RWPE1 (cell line): ENCODE results near the gene PAIP2B.

Experiments
- CTCF ChIA-PET: fragments of 350-600 bp; sonication (Branson Sonifier 250); formaldehyde crosslinking; extraction: SDS; loops from one replicate; lab custom pipeline; 2021; lab: Yijun Ruan, JAX
- POLR2A ChIA-PET: fragments of 400-600 bp; formaldehyde crosslinking; extraction: SDS; loops from one replicate; lab custom pipeline; 2020; ENCODE audit warnings: antibody characterized with exemption; ENCODE audit not compliant: low non-redundant PET; lab: Yijun Ruan, JAX
- DNase-seq: peaks from one replicate; pipeline ENCODE4 v3.0.0; 2012; ENCODE audit warnings: low spot score
- H3K27ac ChIP-seq: fragments of 450-650 bp; 2 replicates; pipeline ENCODE4 v1.5.1; 2017
- TF ChIP-seq, protein P1 (sequence below): fragments of 450-650 bp; conservative IDR thresholded peaks from 2 replicates; pipeline ENCODE4 v1.5.1; 2017; ENCODE audit warnings: low read depth, mild to moderate bottlenecking

Gene PAIP2B

DNA sequence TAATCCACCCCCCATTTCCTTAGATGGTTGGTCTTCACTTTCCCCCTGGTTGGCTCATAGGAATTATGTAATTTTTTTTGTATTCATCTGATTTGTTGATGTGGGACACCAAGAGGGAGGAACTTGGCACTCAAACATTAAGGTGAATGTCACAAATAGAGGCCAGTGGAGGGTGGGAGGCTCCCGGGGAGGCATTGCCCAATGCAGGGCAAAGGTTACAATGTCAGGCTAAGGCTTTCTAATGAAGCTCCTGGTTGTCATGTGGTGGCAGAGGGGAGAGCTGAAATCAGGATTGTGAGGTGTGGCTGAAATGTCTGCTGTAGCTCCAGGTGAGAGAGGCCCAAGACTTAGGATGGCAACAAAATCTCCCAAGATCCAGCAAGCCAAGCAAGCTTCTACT, 53.8 kb downstream of the PAIP2B start:
- CTCF ChIA-PET, result interaction anchor here (0.6 kb wide), 1 partner anchor 173 kb away, joined by 3 read pairs; no protein-coding TSS in a partner anchor
- no peak overlapping the region for H3K27ac ChIP-seq
- POLR2A ChIA-PET, result no interaction called here
- TF ChIP-seq, protein P1, sequence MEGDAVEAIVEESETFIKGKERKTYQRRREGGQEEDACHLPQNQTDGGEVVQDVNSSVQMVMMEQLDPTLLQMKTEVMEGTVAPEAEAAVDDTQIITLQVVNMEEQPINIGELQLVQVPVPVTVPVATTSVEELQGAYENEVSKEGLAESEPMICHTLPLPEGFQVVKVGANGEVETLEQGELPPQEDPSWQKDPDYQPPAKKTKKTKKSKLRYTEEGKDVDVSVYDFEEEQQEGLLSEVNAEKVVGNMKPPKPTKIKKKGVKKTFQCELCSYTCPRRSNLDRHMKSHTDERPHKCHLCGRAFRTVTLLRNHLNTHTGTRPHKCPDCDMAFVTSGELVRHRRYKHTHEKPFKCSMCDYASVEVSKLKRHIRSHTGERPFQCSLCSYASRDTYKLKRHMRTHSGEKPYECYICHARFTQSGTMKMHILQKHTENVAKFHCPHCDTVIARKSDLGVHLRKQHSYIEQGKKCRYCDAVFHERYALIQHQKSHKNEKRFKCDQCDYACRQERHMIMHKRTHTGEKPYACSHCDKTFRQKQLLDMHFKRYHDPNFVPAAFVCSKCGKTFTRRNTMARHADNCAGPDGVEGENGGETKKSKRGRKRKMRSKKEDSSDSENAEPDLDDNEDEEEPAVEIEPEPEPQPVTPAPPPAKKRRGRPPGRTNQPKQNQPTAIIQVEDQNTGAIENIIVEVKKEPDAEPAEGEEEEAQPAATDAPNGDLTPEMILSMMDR, result no peak
- DNase-seq, result no peak

DNA sequence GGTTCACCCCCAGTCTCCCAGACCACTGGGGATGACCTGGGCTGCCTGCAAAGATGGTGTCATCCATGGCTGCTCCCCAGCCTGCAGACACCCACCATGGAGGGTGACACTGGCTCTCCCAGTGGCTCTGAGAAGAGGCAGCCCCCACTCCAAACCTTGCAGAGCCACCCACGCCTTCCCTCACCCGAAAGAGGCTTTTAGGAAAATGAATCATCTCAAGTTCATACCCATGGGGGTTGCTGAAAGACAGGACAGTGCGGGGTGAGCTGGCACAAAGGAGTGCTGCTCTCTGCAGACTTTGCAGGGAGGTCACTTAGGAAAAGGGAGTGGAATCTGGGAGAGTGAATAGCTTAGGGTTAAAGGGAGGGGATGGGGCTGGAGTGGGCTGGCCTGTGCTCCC, 60.1 kb downstream of the PAIP2B start:
- POLR2A ChIA-PET, result no interaction called here
- CTCF ChIA-PET, result interaction anchor here (0.5 kb wide), 1 partner anchor 298 kb away, joined by 3 read pairs; no protein-coding TSS in a partner anchor
- no peak overlapping the region for H3K27ac ChIP-seq
- peak; percentile 12 for DNase-seq
- TF ChIP-seq, protein P1, result no peak

DNA sequence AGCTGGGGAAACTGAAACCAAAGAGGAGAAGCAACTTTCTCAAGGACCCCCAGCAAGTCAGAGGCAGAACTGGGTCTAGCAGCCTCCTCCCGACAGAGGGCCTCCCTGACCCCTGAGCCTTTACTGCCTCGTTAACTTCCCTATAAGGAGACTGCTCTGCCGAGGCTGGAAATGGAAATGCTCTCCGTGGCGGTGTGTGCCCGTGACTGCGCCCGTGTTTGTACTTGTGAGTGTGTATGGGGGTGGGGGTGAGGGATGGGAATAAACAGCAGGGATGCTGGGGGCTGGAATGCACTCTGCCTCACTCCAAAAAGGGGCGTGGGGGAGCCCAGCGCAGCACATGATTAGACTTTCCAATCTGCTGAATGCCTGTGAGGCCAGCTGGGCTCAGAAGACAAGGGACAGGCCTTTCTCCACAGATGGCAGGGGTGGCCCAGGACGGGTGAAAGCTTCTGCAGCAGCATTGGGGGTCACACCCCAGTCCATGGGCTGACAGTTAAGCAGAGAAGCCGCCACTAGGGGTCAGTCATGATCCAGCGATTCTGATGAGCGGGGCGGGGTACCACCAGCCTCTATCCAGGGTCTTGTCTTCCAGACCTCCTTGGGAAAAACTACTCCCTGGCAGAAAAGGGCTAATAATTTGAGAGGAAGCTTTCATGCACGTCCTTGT, 69.6 kb downstream of the PAIP2B start:
- TF ChIP-seq, protein P1, result peak; percentile 38

DNA sequence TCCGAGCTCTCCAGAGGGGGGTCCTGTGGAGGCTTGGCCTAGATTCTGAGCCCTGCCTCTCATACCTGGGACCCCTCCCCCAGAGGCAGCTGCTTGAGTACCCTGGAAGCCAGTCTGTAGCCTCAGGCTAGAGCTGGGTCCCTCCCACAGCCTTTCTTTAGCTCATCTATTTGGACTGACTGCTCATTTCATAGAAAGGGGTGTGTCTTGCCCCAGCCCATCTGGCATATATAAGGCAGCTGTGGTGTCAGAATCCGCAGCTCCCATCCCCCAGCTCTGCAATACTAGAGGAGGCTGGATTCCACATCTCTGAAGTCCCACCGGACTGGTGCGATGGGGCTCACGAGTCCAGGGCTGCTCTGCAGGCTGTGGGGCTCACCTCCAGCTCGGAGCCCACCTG, 70.3 kb downstream of the PAIP2B start:
- CTCF ChIA-PET, result interaction anchor here (1.1 to 1.2 kb wide), 2 partner anchors 13 to 56 kb away, joined by 3 to 6 read pairs; no protein-coding TSS in a partner anchor
- TF ChIP-seq, protein P1, result no peak
- peak; percentile 12 for DNase-seq
- POLR2A ChIA-PET, result no interaction called here
- H3K27ac ChIP-seq, result no peak overlapping the region

More for the DNA sequence above, 69.6 kb downstream of the PAIP2B start:
- ChIA-PET POLR2A (no interaction called here), CTCF (interaction anchor here (0.6 to 1.2 kb wide), 4 partner anchors 13 to 260 kb away, joined by 3 to 6 read pairs (median 4); no protein-coding TSS in a partner anchor)
- peak; percentile 27 for DNase-seq
- H3K27ac ChIP-seq, result no peak overlapping the region

DNA sequence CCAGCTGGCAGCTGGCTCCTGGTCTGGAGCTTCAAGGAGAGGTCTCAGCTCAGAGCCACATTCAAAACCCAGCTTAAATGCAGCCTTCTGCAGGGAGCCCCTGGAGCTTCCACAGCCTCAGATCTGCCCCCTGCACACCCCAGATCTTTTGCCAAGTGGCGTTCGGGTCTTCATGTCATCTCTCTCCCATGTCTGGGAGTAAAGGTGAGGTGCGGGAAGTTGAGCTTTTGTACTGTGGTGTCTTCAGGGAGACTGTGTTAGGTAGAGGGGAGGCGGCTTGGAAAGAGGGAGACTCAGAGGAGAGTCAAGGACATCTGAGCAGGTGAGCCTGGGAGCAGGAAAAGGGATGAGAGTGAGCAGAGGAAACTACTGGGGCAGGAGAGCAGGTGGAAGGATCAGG, 71.1 kb downstream of the PAIP2B start:
- CTCF ChIA-PET, result no interaction called here
- H3K27ac ChIP-seq, result no peak overlapping the region
- TF ChIP-seq, protein P1, result no peak
- no peak for DNase-seq
- POLR2A ChIA-PET, result no interaction called here

DNA sequence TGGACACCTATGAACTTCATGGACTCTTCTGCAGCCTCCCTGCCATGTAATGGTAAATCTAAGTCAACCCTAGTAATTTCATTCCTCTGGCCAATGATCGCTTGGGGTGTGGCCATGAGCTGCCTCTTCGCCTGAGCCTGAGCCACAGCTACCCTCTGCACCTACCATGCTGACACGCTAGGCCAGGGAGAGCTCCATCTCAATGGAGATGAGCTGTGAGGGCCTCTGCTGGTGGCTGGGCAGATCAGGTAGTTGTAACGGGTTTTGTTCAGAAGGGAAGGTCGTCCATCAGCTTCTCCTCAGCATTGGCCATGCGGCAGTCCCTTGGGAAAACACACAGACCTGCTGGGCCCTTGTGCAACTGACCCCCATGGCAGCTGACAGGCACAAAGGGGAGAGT, 72.1 kb downstream of the PAIP2B start:
- CTCF ChIA-PET, result interaction anchor here (0.6 kb wide), 1 partner anchor 39 kb away, joined by 8 read pairs; no protein-coding TSS in a partner anchor
- POLR2A ChIA-PET, result no interaction called here
- peak; percentile 14 for DNase-seq

More for the DNA sequence above, 72.1 kb downstream of the PAIP2B start:
- no peak overlapping the region for H3K27ac ChIP-seq
- TF ChIP-seq, protein P1, result no peak
